Measurements from ENCODE around the gene SLC25A29.

GRCh38 chr14:100297320-100298300, 8.6 kb downstream of the SLC25A29 start:
- TF ChIP-seq RAD21 (IDR thresholded peaks at IDR 0.05; ENCODE audit: low read depth) (no peak), TAF1 (IDR thresholded peaks at IDR 0.05; ENCODE audit: low read depth) (no peak), MAX (IDR thresholded peaks at IDR 0.05) (no peak), EP300 (IDR thresholded peaks at IDR 0.05; ENCODE audit: borderline replicate concordance) (no peak), YY1 (IDR thresholded peaks at IDR 0.05; ENCODE audit: low read depth) (no peak), FOXM1 (IDR thresholded peaks at IDR 0.05; ENCODE audit: borderline replicate concordance, low read depth) (no peak), TCF12 (IDR thresholded peaks at IDR 0.05; ENCODE audit: low read depth) (no peak), TEAD4 (IDR thresholded peaks at IDR 0.05) (no peak), CREB1 (IDR thresholded peaks at IDR 0.05; ENCODE audit: low read depth) (no peak), NFIC (IDR thresholded peaks at IDR 0.05) (no peak), REST (IDR thresholded peaks at IDR 0.05; ENCODE audit: low read depth) (no peak), CEBPB (IDR thresholded peaks at IDR 0.05) (no peak)

All from Ishikawa (cell line).